OCI-M1 (cell line): ENCODE results near the gene SDF4.

Source experiments
- DNase-seq: peaks from one replicate; lab custom pipeline; 2025; lab: John Stamatoyannopoulos, UW

SDF4 gene, protein sequence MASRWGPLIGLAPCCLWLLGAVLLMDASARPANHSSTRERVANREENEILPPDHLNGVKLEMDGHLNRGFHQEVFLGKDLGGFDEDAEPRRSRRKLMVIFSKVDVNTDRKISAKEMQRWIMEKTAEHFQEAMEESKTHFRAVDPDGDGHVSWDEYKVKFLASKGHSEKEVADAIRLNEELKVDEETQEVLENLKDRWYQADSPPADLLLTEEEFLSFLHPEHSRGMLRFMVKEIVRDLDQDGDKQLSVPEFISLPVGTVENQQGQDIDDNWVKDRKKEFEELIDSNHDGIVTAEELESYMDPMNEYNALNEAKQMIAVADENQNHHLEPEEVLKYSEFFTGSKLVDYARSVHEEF

DNA sequence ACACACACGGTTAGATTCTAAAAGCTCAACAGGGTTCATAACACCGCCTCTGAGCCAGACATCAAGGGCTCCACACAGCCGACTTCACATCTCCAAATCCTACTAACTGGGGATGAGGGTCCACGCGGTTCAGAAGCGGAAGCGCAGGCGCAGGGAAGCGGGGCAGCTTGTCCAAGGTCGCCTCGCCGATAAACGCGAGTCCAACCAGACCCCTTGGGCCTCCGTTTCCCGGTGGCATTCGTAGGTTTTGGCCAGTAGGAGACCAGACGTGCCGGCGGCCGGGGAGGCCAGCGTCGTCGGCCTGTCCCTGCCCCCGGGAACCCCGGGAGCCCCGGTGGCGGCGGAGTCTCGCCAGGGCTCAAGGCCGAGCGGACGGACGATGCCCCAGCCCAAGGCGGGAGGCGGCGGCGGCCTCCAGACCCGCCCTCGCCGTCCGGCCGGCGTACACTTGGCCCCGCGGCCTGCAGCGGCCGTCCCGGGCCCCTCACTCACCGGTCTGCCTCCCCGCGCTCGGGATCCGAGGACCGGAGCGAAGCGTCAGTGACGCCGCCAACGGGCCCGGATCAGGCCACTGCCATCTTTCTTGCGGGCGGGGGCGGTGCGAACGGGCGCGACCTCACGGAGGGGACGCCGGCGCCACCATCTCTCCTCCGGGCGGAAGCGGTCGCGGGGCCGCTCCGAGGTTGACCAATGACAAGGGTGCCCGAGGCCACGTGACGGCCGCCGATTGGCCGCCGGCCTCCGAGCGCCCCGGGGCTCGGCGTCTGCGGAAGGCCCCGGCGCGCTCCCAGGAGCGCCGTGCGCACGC, at the start of gene SDF4:
Gene SDF4 (minus strand): TSS at position 602 of the 808 bp plus-strand sequence. CDS start 3,229 bp downstream, outside the sequence.
- DNase-seq, result peak; percentile 99

DNA sequence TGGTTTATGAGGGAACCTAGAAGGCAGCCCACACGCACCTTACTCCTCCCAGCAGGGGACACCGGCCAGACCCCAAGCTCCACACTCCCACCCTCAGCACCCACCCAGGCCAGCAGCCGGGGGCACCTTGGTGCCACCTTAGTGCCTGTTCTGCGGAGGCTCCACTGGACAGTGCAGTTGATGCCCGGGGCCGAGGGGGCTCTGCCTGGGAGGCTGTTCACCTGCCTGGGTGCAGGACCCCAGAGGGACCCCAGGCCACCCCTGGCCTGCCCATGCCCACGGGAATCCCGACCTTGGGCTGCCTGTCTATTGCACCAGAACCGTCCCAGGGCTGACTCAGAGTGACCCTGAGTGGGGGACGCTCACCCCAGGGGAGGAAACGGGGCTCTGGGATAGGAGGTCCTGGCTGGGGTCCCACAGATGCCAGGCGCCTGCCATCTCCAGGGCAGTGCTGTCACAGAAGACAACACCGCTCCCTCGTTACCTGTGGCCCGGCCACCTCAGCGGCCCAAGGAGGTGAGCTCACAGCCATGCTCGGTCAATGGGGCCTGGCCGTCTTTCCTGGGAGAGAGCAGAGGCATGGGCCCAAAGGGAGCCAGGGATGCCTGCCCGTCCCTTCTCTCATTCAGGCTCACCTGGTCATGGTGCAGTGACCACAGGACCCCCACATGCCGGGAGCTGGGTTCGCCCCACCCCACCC, 49.1 kb upstream of the SDF4 start:
- no peak for DNase-seq

DNA sequence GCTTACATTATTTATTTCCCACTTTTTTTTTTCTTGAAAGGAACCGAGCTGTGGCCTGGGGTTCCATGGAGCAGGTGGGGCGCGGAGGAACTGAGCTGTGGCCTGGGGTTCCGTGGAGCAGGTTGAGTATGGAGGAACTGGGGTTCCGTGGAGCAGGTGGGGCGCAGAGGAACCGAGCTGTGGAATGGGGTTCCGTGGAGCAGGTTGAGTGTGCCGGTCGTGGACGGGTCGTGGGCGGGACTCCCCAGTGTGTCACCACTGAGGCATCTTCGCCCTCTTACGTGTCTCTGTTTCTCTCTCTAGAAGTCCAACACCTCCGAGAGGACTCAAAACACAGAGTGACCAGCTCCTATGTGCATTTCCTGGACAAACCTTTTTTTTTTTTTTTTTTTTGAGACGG, 47.2 kb upstream of the SDF4 start:
- DNase-seq, result no peak

DNA sequence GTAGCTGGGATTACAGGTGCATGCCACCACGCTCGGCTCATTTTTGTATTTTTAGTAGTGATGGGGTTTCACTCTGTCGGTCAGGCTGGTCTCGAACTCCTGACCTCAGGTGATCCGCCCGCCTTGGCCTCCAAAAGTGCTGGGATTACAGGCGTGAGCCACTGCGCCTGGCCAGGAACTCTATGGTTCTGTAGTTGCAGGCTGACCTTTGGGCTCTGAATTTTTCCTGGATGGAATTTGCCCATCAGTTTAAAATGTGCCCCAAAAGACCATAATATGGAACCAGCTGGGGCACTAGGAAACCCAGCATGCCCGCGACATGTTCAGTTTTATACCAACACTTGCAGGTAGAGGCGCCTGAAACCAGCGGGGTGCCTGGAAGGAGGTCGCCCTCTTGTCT, 46.8 kb upstream of the SDF4 start:
- DNase-seq, result no peak

DNA sequence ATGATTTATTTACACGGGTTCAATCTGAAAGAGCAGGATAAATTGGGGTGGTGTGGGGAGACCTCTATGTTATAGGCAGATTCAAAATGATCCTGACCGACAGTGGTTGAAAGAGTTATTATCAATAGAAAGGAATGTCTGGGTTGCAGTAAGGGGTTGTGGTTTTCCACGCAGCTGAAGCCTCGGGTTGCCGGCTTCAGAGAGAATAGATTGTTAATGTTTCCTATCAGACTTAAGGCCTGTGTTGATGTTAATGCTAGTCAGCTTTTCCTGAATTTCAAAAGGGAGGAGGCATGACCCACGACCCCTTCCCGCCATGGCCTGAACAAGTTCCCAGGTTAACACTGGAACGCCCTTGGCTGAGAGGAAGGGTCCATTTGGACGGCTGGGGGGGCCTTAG, 44.0 kb upstream of the SDF4 start:
- DNase-seq, result no peak

DNA sequence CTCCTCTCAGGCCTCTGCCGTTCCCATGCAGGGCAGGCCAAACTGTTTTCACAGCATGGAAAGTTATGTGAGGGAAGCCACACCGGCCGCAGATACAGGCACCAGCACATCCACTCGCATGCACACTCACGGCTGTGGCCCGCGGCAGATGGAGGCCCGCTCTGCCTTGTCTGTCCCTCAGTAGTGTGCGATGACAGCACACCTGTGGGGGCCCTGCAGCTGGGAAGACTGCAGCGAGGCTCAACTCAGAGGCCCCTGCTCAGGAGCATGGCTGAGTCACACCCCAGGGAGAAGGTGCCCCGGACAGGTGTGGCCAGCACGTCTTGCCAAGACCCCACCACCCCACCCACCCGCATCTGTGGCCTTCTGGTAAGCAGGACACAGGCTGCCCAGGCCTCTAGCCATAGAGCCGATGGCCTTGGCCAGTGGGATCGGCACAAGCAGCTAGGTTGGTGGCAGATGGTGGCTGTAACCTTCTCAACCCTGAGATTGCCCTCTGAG, 43.2 kb upstream of the SDF4 start:
- DNase-seq, result no peak

DNA sequence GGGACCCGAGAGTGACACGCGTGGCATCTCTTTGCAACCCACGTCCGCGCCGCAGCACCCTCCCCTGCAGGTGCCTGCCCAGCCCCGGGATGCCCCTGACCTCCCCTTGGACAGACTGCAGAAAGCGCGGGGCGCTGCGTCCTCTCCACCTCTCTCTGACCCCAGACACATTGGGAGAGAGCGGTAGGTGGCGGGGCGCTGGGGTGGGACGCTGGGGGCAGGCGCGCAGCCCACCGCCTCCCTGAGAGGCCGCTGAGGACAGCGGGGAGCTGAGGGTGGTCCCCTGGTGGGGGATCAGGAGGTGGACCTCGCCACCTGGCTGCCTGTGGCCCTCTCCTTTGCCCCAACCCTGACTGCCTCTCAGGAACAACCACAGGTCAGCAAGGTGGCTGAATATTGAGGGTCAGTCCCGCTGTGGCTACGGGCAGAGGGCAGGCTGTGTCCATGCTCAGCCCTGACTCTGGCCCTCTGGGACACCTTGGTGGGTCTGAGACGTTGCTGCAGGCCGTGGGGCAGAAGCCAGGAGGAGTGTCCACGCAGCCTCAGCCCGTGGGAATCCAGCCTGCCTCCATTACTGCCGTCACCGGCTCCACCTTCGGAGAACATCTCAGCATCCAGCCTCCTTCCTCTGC, 42.6 kb upstream of the SDF4 start:
- no peak for DNase-seq

DNA sequence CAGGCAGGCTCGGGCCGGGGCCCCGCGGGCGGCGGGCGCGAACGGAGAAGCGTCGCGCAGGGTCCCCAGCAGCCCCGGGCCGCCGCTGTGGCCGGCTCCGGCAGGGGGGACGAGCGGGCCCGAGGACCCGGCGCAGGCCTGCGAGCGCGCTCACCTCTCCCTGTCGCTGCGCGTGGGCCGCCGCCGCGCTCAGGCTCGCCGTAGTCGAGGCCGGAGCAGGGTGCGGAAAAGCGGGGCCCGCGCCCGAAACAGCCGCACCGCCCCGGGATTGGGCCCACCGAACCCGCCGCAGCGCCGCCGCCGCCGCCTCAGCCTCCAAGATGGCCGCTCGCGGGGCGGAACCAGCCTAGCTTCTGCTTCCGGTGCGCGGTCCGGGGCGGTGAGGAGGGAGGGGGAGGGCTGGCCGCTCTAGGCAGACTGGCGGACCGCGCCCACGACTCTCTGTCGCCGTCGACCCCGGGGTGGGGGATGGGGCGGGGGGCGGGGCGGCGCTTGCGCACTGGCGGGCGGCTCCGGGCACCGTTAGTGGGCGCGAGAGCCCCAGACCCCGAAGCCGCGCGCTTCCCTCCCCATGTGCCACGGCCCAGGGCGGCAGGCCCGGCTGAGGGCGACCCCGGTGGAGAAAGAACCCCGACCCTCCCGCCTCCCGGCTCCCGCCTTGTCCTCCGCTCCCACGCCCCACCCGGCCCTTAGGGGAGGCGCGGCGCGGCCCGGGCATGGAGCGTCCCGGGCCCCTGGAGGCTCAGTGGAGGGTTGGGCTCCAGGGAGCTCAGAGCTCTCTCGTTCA, 41.9 kb upstream of the SDF4 start, which contains the start of gene UBE2J2:
Gene UBE2J2 (minus strand): TSS at position 343 of the 787 bp plus-strand sequence. CDS start 5,862 bp downstream, outside the sequence.
- DNase-seq, result peak; percentile 95

DNA sequence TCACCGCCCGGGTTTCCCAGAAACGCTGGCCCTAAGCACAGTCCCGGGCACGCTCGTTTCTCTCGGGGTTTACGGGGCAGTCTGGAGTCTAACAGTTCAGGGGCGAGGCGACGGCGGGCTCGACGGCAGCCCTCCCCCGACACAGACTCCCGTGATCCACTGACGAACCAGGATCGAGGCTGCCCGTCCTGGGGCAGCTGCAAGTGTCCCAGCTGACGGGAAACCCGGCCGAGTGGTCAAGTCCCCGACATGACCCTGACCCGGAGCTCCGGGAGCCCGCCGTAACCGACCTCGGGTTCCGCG, 41.4 kb upstream of the SDF4 start:
- DNase-seq, result peak; percentile 47

DNA sequence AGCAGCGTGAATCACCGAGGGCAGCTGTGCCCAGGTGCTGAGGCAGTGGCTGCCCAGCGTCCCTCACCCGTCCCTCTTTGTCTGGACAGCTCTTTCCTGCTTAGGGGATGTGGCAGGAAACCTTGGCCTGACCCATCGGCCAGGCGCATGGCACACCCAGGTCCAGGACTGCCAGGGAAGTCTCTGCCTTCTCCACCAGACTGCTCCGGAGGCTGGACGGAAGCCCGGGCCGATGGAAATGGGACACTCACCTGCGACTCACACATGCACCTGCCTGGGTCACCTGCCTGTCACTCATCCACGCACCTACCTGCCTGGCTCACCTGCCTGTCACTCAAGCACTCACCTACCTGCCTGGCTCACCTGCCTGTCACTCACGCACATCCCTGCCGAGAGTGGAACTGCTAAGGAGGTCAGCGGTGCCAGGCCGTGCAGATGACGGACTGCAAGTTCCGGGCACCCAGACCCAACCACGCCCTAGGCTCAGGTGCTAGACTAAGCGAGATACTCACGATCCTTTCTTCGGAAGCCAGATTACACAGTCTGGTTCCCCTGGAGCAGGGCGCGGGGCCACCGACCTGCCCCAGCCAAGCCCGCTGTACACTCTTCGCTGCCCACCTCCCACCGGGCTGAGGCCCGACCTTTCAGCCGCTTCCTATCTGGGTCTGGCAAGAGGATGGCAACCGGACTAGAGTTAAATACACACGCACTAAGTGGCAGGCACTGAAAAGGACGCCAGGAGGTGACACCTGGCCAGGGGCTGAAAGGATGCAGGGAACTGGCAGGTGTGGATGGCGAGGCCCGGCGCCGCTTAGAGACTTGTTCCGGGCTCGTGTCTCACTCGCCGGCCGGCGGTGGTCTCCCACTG, 40.8 kb upstream of the SDF4 start:
- no peak for DNase-seq

DNA sequence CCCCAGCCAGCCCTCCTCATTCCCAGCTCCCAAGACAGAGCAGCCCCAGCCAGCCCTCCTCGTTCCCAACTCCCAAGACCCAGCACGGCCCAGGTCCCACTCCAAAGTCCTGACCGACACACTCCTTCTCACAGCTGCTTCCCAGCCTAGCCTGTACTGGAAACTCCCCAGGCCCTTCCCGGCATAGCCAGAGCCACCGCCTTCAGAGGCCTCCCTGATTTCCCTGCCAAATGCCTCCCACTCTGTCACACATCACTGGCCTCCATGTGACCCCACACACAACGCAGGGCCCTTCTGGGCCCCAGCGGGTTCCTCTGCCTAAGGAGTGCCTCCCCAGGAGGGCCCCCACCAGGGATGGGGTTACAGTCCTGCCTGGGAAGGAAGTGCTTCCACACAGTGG, 39.0 kb upstream of the SDF4 start:
- DNase-seq, result no peak

DNA sequence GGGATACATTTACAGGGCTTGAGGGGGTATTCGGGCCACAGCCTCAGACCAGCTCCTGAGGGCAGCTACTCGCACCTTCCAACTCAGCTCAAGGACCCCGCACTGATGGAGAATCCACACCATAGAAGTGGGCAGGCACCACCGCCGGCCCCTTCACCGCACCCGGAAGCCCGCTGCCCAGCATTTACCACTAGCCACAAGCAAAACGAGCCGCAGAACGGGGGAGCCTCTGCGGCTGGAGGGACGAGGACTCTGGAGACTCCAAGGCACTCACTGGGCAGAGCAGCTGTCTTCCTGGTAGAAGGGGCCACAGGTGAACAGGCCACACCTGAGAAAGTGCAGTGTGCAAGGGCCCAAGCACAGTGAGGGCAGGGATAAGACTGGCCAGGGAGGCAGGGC, 36.5 kb upstream of the SDF4 start:
- no peak for DNase-seq

DNA sequence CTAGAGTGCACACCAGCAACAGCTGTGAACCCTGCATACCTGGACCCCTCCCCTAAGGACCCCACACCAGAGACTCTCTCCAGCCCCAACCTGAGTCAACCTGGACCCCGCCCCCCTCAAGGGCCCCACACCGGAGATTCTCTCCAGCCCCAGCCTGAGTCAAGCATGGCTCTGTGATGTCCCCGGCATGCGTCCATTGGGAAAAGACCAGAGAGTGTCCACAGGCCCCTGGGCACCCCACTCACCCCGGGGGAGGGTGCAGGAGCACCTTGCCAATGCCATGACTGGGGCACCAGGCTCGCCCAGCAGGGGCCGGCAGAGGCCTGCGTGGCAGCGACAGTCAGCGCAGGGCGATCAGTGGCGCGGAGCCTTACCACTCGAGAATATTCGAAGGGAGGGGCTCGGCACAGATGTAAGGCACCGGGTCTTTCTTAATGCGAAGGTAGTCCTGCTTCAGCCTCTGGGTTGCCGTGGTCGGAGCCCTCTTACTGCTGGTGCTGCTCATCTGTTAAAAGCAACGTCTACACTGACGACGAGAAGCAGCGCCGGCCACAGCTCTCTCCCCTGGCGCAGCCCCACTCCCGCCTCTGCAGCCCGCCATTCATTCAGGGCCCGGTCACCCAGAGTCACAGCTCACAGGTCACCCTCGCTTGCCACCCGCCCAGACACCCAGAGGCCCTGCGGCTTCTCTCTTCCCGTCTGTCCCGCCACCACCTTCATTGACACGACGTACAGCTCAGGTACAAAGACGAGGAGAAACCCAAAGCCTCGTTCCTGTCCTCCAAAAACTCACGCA, 35.9 kb upstream of the SDF4 start:
- no peak for DNase-seq

DNA sequence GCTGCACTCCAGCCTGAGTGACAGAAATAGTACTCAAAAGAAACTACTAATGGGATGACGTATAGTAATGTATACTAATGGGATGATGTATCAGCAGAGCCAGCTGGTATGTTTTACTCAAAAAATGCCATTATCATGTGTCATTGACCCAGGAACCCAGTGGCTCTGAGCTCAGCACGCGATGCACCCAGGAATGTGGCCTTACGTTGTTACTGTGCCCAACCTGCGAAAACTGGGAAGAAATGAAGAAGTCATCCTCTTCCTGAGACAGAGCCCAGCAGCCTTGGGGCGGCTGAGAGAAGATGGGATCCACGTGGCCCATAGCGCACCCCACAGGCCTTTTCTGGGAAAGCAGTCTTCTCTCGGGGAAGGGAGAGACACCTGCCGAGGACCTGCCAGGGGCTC, 33.1 kb upstream of the SDF4 start:
- peak; percentile 11 for DNase-seq

DNA sequence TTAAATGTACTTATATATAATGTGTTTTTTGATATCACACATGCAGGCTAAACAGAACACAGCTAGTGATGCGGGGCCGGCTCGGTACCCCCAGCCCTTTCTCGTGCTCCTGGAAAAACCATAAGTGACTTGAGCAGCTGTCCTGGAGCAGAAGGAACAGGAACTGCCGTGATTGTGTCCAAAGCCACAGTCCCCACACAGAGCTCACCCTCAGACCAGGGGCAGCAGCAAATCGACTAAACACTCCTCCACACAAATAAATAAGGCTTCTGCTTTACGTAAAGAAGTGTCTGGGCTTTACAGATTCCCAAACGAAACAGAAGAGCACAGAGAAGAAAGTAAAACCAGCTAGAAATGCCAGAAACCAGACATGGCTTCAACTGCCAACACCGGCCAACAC, 32.2 kb upstream of the SDF4 start:
- DNase-seq, result no peak

DNA sequence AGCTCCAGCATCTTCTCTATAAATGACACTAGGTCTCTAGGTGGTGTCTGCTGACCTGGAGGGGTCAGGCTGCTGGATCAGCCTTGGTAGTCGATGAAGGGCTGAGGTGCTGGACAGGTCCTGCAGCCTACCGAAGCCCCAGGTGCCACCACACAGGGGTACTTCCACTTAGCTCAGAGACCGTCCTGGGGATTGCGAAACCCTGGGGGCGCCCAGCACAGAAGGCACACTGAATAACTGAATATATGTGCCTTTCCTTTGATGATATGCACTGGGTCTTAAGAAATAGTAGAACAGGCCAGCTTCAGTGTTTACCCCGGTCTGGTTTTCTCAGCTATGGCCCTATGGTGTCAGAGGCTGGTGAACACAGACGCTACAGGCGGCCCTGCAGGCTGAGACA, 31.0 kb upstream of the SDF4 start:
- DNase-seq, result no peak

DNA sequence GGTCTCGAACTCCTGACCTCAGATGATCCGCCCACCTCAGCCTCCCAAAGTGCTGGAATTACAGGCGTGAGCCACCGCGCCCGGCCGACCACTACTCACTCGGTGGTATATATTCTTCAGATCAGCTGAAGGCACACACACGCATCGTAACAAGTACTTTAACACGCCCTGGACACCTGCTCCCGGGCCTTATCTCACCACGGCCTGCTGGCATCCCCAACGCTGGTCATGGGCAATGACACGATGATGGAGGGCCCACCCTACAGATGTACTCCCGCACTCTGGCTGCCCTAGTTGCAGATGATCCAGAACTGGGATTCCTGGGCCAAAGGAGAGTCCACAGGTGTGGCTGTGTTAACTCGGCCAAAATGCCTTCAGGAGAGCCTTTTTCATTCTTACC, 30.3 kb upstream of the SDF4 start:
- no peak for DNase-seq

DNA sequence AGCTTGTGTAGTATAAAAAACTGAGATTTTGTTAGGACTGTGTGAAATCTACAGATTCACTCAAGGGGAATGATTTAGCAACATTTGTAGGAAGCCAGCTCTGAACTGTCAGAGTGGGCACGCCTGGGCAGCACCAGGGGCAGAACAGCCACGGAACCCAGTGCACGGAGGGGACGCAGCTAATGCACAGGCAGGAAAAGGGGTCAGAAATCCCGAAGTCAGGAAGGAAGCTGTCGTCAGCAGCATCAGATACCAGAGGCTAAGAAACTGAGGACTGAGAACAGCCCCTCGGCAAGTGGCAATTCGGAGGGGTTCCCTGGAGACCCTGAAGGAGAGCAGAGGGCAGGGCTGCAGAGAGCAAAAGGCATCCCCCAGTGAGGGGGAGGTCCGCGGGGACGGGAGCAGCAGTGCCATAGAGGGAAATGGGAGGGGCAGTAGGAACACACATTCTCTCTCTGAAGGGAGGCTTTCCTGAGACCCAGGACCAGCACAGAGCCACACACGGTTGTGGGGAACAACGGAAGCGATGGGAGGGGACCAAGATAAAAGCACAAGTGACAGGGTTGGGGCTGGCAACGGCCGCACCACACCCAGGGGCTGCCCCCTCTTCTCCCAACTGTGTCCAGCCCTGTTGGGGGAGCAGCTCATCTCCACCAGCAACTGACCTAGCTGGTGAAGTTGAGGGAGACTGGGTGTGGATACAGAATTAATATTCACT, 29.2 kb upstream of the SDF4 start:
- DNase-seq, result no peak
